Measurements from ENCODE around the gene ERFE.
"Not testable (repeated sequence)": the region's sequence is repeated elsewhere in the genome, so short reads cannot be mapped to it uniquely, and the experiment has no call there.

The ERFE gene

GRCh38 chr2:238169708-238170251 is 11.0 kb downstream of the ERFE start:
- no peak for DNase-seq (ENCODE audit: low spot score)

GRCh38 chr2:238170386-238171071 is 11.8 kb downstream of the ERFE start:
- DNase-seq (ENCODE audit: low spot score), result no peak

- not testable (repeated sequence) for DNase-seq (ENCODE audit: low spot score)
Measured at GRCh38 chr2:238171072-238171431, 12.3 kb downstream of the ERFE start.

DNA sequence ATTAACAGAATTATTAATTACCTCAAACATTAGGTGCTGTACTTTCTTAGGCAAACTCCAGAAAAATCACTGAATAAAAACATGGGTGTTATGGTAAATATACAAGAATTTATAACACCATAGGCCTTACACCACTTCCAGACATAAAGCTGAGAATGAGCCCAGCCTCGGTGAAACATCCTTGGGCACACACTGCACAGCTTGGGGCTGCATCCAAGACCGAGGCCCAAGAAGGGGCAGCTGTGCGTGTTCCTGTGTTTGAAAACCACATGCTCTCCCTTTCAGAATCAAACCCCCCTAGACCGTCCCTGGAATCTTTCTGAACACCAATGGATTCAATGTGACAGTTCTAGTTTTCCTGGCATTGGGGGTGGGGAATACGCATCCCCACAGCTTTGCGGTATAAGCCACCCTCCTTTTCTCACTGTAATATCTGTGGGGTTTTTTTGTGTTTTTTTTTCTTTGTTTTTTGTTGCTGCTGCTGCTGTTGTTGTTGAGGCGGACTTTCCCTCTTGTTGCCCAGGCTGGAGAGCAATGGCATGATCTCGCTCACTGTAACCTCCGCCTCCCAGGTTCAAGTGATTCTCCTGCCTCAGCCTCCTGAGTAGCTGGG is 12.9 kb downstream of the ERFE start:
- DNase-seq (ENCODE audit: low spot score), result no peak

DNA sequence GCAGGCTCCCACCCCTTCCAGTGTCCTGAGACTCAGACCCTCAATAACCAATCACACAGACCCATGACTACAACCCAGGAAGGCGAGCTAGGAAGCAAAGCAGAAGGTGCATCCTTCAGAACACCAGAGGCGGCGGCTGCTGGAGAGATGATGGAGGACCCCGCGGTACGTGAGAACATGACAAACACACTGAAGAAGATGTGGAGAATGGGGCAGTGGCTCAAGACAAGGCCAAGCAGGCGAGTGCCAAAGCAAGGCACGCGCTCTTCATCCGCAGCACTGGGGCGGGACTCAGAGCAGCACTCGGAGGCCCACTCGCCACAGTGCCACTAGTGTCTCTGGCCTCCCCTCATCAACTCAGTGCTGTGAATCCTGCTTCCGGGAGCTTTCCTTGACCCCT is 13.7 kb downstream of the ERFE start:
- DNase-seq (ENCODE audit: low spot score), result no peak

DNA sequence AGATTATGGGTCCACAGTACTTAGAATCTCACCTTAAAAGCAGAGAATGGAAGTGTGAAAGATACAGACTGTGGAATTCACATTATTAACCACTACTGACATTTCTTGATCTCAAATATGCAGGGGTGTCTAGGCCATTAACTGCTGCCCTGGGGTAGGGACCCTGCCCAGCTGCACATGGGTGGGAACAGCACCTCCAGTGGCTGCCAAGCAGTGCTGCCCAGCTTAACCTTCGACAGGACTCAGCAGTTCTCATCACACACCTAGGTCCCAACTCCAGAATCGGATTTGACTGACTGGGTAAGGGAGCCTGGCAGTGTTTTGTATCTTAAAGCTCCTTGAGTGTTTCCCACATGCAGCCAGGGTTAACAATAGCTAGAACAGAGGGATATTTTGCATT is 14.9 kb downstream of the ERFE start:
- no peak for DNase-seq (ENCODE audit: low spot score)

- DNase-seq (ENCODE audit: low spot score), result no peak
Measured at GRCh38 chr2:238174291-238174690, 15.5 kb downstream of the ERFE start.

DNA sequence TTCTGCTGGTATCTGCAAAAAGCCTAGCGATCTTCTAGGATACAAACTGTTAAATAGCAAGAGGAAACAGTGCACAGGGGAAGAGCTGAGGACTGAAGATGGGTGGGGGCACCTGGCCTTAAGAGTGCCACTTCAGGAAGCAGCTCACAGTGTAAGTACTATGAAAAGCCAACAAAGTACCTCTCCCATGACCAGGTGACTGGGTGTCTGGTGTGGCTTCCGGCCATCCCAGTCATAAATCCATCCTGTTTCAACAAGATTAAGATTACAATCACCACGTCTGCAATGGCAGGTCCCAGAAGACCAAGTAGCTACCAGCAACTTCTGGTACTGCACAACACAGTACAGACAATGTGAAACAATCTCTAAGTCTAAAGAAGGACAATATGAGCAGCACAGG is 15.9 kb downstream of the ERFE start:
- no peak for DNase-seq (ENCODE audit: low spot score)

DNA sequence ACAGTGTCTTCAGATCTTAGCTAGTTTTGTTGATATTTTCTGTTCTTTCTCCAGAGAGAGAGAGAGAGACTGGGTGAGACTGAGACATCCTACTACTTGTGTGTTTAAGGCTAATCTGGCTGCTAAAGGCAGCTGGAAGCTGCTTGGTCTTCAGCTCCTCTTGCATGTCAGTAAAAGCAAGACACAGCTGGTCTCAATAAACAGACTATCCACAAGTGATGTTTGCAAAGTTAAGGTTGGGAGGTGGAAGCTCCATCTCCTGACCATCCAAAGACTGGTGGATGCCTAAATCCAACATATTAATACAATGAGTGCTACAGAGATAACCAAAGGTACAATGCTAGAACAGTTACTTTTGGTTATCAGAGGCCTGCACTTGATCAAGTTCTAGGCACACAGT is 17.8 kb downstream of the ERFE start:
- DNase-seq (ENCODE audit: low spot score), result no peak

DNA sequence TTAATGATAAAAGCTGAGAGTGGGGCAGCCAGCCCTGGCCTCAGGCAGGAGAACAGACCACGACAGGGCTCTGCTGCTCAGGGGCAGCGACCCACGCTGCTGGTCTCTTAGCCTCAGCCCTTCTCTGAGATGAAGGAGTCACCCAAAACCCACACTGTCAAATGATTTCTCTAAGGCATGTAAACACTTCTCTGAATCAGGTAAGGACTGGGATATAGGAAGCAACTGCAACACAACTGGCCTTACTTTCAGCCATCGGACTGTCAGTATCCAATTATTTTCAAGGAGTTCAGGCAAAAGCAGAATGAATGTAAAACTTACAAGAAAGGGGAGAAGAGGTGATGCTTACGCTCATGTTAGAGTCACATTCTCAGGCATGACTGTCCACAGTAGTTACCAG is 21.8 kb downstream of the ERFE start:
- no peak for DNase-seq (ENCODE audit: low spot score)

DNA sequence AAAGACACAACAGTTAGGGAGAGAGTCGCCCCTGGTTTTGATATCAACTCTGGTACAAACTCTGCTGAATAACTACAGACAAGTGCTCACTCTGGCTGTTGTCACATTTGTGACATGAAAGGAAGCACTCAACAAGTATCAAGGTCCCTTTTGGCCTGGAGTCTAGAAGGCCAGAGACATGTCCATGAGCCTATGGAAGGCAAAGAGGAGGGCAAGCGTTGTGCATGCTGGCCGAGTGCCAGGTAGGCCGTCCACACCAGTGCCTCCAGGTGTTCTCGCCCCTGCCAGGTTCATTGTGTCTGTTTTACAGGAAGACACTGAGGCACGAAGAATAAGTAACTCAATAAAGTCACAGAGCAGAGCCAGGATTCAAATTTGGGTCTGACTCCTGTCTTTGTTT is 23.6 kb downstream of the ERFE start:
- no peak for DNase-seq (ENCODE audit: low spot score)

GRCh38 chr2:238183821-238184220 is 25.1 kb downstream of the ERFE start:
- no peak for DNase-seq (ENCODE audit: low spot score)

- no peak for DNase-seq (ENCODE audit: low spot score)
Measured at GRCh38 chr2:238187618-238188548, 29.1 kb downstream of the ERFE start.

DNA sequence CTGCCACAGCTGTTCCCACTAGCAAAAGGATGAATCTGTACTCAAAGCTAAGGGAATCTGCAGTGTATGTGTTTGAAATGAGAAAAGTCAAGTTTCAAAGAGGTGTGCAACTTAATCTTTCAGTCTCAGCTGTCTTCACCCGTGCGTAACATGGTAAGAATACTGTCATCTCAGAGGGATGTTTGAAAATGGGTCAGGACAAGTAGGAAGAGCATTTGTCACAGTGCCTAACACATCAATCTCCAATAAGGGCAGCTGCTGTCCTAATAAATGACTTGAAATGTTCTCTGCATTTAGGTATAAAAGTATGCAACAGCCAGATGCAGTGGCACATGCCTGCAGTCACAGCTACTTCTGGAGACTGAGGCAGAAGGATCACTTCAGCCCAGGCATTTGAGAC is 31.7 kb downstream of the ERFE start:
- DNase-seq (ENCODE audit: low spot score), result no peak

DNA sequence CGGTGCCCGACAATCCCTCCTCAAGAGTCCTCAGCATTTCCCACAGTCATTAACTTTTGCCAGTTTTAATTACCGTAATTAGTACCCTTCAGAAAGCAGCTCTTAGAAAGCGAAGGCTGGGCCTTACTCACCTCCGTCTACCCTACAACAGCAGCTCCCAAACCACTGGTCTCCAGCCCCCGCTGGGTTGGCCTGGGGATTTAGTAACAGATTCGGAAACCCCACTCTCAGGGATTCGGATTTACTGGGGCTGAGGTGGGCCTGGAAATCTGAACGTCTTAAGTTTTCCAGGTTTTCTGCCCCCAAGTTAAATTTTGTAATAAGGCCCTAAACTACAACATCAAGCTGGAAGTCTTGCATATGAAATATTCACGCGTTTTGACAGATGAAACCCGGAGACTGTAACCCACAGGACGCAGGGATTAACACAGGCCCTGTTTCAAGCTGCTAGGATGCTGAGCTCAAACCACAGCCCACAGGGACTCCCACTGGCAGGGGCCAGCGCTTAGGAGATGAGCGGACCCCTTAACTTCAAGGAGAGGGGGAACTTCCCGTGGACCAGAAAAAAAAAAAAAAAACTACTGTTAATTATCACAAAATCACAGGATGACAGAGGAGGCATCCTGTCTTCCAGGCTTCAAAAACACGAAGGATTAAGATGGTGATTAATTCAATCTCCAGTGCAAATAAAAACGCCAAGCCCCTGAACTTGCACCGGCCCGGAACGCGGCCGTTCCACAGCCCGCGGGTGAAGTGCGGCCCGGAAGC is 43.7 kb downstream of the ERFE start:
- DNase-seq (ENCODE audit: low spot score), result no peak

GRCh38 chr2:238203094-238203972 is 44.6 kb downstream of the ERFE start, which contains the start of gene ILKAP:
Gene ILKAP (minus strand): TSS chr2:238203695. CDS start chr2:238203553, 142 bp downstream.
- peak; percentile 94 for DNase-seq (ENCODE audit: low spot score)

- DNase-seq (ENCODE audit: low spot score), result no peak
Measured at GRCh38 chr2:238203973-238204683, 45.4 kb downstream of the ERFE start.

DNA sequence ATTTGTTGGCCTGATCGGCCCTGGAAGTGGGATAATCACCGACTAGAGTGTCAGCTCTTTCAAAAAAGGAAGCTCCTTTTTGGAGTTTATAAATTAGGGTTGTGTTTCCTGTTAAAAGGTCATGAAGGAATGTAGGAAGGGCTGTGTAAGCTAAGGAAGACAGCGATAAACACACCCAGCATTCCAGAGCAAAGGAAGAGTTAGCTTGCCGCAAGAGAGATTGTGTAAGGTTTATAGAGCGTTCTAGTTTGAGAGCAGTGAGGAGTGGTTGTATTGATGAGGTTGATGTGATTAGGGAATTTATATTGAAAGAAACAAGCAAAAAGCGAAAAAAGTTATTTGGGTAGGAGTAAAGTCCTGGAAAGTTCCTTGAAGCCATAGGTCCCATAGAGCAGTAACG is 48.2 kb downstream of the ERFE start:
- DNase-seq (ENCODE audit: low spot score), result no peak

DNA sequence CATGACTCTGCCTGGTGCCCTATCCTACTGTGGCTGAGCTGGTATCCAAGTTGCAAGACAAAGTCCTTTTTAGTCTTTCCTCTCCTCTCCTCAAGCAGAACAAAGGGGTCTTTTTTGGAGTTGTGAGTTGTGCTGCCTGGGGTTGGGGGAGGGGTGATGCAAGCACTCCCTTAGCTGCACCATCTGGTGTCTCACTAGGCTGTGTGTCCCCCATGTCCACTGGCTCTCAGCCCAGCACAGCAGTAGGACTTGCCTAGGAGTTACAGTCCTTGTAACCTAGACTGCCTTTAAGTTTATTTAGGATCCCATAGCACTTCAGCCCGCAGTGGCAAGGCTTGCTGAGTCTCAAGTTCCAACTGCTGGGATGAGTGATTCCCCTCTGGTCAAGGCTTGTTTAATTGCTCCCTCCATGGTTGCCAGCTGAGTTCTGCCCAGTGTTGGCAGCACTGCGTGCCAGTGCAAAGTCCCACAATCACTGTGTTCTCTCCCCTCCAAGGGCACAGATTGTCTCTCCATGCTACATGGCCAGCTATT is 57.9 kb downstream of the ERFE start:
- DNase-seq (ENCODE audit: low spot score), result no peak

Measured in HuH-7 (cell line).